GM13977 (cell line): Measurements from ENCODE around the gene RDH13.
"Not testable (repeated sequence)": the region's sequence is repeated elsewhere in the genome, so short reads cannot be mapped to it uniquely, and the experiment has no call there.

Source experiments
- DNase-seq: peaks from one replicate; pipeline ENCODE4 v3.0.0; 2012; ENCODE audit warnings: low spot score
- CTCF ChIP-seq: IDR thresholded peaks from 2 replicates; pipeline ENCODE4 v1.5.1; 2012; ENCODE audit warnings: mild to moderate bottlenecking, control low read depth; ENCODE audit not compliant: insufficient read depth; ENCODE audit errors: extremely low read depth, missing control alignments
- in situ Hi-C: fragments of 300-500 bp; cut with MboI; formaldehyde crosslinking; loops from one replicate; pipeline ENCODE4 v1.12.0; 2022; ENCODE audit warnings: low sequenced_read_pairs, low pct_unique_long_range_greater_than_20kb, mixed read lengths, inconsistent platforms; ENCODE audit not compliant: unreplicated experiment

RDH13 gene

GRCh38 chr19:55044771-55045716, 17.9 kb downstream of the RDH13 start:
- in situ Hi-C loops: no loop called here
- no peak for TF ChIP-seq CTCF
- DNase-seq: no peak

GRCh38 chr19:55044286-55044685, 18.7 kb downstream of the RDH13 start:
- no peak for DNase-seq
- TF ChIP-seq CTCF: no peak
- in situ Hi-C loops: no loop called here

GRCh38 chr19:55042688-55043087, 20.3 kb downstream of the RDH13 start:
- in situ Hi-C loops: no loop called here
- no peak for TF ChIP-seq CTCF
- DNase-seq: no peak

- no peak for DNase-seq
- in situ Hi-C loops: no loop called here
- no peak for TF ChIP-seq CTCF
These were observed 20.6 kb downstream of the RDH13 start for GRCh38 chr19:55042344-55042678.

GRCh38 chr19:55041627-55042343, 21.2 kb downstream of the RDH13 start:
- in situ Hi-C loops: no loop called here
- TF ChIP-seq CTCF: no peak
- DNase-seq: no peak

GRCh38 chr19:55041244-55041626, 21.7 kb downstream of the RDH13 start:
- in situ Hi-C loops: no loop called here
- DNase-seq: no peak
- TF ChIP-seq CTCF: no peak

GRCh38 chr19:55040654-55041053, 22.3 kb downstream of the RDH13 start:
- DNase-seq, in situ Hi-C loops: not testable (repeated sequence)

- DNase-seq, in situ Hi-C loops: not testable (repeated sequence)
These were observed 25.3 kb downstream of the RDH13 start for GRCh38 chr19:55037603-55038002.
